GM10266 (cell line): Measurements from ENCODE around the gene DZIP1.

Source experiments
- DNase-seq: peaks from one replicate; pipeline ENCODE4 v3.0.0; 2012; ENCODE audit errors: extremely low spot score
- TF ChIP-seq, protein P1 (sequence below): IDR thresholded peaks from 2 replicates; pipeline ENCODE4 v1.5.1; 2012; ENCODE audit warnings: mild to moderate bottlenecking, low read depth; ENCODE audit not compliant: control insufficient read depth, insufficient read depth; ENCODE audit errors: missing control alignments

DZIP1 gene

DNA sequence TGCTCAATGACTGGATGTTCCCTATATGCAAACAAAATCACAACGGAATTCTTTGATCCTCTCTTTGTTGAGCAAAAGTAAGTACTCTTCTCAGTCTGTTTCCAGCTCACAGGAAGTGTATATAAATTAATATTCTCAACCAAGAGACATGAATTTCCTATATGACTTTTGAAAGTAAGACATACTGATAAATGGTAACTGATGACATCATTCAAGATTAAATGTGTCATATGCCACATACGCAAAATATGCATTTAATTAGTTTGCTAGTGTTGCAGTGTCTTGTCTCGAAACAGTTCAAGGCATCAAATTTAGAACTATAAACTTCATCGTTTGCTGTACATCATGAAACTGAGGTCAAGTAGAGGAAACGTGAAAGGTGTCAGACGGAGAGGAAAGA is 84.1 kb downstream of the DZIP1 start:
- TF ChIP-seq, protein P1, sequence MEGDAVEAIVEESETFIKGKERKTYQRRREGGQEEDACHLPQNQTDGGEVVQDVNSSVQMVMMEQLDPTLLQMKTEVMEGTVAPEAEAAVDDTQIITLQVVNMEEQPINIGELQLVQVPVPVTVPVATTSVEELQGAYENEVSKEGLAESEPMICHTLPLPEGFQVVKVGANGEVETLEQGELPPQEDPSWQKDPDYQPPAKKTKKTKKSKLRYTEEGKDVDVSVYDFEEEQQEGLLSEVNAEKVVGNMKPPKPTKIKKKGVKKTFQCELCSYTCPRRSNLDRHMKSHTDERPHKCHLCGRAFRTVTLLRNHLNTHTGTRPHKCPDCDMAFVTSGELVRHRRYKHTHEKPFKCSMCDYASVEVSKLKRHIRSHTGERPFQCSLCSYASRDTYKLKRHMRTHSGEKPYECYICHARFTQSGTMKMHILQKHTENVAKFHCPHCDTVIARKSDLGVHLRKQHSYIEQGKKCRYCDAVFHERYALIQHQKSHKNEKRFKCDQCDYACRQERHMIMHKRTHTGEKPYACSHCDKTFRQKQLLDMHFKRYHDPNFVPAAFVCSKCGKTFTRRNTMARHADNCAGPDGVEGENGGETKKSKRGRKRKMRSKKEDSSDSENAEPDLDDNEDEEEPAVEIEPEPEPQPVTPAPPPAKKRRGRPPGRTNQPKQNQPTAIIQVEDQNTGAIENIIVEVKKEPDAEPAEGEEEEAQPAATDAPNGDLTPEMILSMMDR = no peak

GRCh38 chr13:95559100-95559499 is 85.4 kb downstream of the DZIP1 start:
- no peak for DNase-seq

More for the DNA sequence above, 84.1 kb downstream of the DZIP1 start:
- DNase-seq = no peak

DNA sequence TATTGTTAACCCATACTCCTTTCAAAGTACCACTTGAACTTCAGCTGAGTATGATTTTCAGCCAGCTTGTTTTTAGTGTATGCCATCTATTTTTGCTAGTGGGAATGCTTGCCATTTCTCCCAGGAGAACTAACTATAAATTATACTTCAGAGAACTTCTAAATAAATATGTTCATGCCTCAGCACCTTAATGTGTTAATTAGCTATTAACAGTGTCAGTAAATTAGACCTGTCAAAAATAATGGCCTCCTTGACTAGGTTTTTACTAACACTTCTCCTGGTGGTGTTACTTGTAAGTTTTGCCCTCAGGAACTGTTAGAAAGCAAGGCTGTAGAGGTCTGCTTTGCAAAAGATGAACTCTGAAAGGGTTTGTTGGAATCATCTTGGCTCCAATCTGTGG is 87.5 kb downstream of the DZIP1 start:
- TF ChIP-seq, protein P1 = no peak
- DNase-seq = no peak

More at GRCh38 chr13:95559100-95559499, 85.4 kb downstream of the DZIP1 start:
- TF ChIP-seq, protein P1 = no peak

- TF ChIP-seq, protein P1 = no peak
- peak; percentile 43 for DNase-seq
These were observed 90.7 kb downstream of the DZIP1 start for GRCh38 chr13:95553581-95554385.

- peak; percentile 35 for DNase-seq
- TF ChIP-seq, protein P1 = no peak
These were observed 91.7 kb downstream of the DZIP1 start, which contains the start of gene CLDN10 for GRCh38 chr13:95552539-95553441. Gene CLDN10, plus strand, starts transcription at chr13:95552720. Its CDS starts 34 bp downstream, at chr13:95552754.

DNA sequence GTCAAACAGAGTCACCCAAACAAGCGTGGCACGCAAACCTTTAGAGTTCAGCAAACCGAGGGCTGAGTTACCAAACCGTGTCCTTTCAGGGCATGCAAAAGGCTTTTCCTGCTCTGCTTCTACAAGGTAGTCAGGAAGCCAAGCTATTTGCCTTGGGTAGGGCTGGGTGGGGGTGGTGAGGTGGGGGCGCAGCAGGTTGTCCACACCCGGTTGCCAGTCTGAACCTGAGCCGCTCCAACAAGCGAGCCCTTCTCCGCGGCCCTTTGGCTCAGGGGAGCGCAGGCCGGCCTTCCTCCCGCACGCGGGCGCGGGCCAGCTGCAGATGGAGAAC is 92.3 kb downstream of the DZIP1 start:
- TF ChIP-seq, protein P1 = no peak
- no peak for DNase-seq
